NCI-H446 (cell line): ENCODE data around the gene MAGI1.
"Not testable (repeated sequence)": the region's sequence is repeated elsewhere in the genome, so short reads cannot be mapped to it uniquely, and the experiment has no call there.

Source experiments
- DNase-seq, 2 experiments: peaks; one replicate each; lab custom pipeline; 2025; lab: John Stamatoyannopoulos, UW

MAGI1 gene

DNA sequence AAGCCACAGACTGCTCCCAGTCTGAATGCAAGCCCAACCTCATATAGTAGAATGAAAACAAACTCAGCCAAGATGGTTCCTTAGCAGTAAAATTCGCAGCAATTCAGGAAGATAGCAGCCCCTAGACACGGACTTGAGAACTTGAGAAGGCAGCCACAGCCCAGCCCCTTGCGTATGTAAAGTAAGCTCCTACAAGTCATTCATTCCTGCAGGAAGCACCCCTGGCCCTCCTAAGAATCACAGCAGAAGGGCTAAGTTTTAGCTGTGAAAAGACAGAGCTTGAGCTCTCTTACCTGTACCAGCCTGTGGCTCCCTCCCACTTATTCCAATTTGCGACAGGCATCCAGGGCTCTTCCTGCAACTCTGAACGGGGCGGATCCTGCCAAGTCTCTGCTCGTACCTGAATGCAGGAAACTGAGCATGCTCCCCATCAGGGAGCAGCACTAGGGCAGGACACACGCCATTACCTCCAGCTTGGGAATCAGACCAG is 136.4 kb downstream of the MAGI1 start:
- no peak for DNase-seq

DNA sequence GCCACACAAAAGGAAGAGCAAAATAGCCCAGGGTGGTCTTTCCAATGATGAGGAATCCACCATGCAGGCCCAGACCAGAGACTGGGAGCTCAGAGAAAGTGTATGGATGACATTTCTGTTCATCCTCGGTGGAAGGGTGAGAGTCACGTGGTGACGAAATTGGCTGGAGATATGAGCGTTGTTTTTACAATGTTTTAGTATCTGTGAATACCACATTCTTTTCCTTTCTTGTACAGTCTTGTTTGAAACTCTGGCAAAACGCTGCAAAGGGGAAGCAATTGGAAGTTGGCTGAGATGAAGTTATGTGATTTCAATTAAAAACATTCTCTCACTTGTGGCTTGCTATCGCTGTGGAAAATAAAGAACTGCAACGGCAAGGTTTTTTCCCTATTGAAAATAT is 137.5 kb downstream of the MAGI1 start:
- no peak for DNase-seq

DNA sequence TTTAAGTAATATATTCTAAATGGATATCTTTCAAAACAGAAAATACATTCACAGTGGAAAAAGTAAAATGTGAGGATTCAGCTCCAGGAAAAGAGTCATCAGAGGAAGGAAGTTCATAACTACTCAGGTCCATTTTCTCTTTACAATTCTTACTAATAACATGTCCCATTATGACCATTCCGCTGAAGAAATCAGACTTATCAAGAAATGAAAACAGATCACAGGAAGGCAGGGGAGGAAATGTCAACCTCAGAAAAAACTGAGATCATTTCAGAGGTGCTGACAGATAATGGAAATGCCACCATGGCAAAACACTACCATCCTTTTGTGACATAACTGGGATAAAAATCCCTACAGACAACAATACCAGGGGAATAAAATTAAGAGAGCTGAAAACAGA is 139.5 kb downstream of the MAGI1 start:
- no peak for DNase-seq

DNA sequence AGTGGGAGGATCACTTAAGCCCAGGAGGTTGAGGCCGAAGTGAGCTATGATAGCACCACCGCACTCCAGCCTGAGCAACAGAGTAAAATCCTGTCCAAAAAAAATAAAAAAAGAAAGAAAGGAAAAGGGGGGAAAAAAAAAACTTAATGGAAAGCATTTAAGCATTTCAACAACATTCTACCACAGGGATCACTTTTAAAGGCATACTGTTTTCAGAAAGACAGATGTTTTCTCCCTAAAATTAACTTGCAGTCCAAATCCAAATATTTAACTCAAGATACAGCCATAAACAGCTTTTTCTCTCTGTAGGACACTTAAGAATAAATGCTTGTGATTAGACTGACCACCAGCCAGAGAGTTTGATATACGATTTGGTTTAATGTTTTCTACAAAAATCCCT is 141.0 kb downstream of the MAGI1 start:
- no peak for DNase-seq

DNA sequence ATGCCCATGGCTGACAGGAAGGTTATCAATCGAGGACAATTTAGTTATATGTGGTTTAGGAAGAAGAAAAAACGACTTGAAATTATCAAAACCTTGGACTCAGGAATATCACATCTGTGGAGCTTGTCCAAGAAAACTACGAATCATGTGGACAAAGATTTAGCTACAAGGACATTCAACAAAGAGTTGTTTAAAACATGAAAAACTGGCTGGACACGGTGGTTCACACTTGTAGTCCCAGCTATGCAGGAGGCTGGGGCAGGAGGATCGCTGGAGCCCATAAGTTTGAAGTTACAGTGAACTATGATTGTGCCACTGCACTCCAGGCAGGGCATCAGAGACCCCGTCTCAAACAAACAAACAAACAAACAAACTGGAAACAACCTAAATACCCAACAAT is 142.4 kb downstream of the MAGI1 start:
- no peak for DNase-seq

DNA sequence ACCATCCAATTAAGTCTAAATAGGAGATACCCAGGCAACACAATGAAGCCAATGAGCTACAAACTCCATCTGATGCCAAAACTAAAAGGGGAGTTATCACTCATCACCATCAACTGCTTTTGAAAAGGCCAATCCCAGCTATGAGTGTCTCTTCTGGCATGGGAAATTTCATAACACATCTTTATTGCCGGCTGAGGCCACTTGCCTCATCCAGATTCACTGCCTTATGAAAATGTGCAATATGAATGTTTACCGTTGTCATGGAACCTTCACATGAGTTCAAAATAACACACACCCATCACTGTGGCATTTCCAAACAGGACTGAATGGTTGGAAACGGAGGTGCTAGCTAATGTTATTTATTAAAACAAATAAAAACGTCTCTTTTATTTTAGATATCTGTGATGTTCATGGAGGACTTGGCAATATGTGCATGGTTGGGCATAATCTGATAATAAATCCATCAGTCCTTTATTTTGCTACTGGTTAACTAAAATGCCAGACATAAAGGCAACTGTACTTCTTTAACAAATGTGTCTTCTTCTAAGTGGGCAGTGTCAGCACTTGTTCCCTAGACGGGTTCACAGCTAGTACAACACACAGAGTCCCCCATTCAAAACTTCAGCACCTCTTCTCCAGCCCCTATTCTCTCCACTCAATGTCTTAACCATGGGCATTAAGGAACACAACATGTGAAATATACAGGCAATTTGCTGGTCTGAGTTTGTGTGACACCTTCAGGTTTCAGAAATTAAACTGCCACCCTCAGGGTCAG is 143.9 kb downstream of the MAGI1 start:
- no peak for DNase-seq

DNA sequence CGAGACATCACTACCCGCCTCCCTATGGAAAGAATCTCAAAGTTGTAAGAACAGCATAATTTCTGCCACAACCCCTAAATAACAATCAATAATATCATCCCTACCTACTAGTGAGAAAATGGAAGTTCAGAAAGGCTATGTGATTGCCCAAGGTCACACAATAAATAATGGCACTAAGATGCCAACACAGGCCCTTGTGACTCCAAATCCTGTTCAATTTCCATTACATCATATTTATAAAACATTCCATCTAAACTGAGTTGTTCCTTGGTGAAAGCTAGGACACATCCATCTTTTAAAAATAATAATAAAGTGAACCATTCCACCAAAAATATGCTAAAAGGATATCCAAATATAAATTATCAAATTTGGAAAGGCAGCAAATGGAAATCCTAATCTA is 144.6 kb downstream of the MAGI1 start:
- no peak for DNase-seq

DNA sequence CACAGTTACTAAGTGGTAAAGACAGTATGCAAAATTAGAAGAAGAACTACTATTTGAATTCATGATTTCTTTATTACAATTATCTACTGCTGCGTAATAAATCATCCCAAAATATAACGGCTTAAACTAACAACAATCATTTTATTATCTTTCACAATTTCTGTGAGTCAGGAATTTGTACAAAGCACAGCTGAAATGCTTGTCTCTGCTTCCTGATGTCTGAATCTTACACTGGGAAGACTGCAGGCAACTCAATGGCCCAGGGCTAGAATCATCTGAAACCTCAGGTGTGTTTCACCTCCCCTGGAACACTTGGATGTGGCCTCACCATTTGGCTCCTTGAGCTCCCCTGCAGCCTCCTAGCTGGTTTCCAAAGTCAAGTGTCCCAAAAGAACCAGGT is 145.1 kb downstream of the MAGI1 start:
- DNase-seq: no peak

DNA sequence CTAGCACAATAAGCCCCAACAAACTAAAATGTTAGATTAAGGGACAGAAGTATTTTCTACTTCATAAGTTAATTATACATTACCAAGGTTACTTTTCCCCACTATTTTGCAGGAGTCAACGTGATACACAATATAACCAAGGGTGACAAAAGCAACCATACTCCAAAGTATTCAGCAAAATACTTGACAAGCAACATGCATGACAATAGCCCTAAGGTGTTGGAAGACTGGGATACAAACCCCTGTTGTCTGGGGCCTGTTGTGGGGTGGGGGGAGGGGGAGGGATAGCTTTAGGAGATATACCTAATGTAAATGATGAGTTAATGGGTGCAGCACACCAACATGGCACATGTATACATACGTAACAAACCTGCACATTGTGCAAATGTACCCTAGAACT is 147.2 kb downstream of the MAGI1 start:
- DNase-seq: not testable (repeated sequence)

DNA sequence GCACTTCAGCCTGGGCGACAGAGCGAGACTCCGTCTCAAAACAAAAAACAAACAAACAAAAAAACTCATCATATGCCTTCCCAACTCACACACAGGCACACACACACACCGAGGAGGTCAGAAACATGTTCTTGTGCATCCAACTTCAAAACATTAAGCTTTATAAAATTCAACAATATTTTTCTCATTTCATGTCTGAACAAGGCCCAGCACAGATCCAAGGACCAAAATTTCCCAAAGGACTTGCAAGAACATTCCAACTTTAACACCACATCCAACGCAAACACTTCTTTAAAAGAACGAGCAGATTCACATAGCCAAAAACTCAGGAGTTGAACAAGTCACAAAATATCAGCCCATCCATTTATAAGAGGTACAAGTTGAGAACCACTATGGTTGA is 148.4 kb downstream of the MAGI1 start:
- DNase-seq: no peak

DNA sequence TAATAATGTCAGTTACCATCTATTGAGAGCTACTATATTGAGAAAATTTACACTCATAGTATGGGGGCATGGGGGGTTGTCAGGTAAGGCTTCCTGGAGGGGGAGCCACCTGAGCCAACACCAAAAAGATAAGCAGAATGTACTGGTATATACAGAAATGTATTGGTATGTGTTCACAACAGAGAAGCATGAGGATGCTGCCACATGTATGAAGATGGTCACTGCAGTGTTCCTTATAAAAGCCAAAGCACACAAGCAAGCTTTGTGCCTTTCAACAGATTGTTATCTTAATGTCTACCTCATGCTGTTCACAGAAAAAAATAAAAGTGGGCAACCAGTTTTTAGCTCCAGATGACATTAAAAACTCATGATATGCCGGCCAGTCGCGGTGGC is 149.0 kb downstream of the MAGI1 start:
- no peak for DNase-seq

DNA sequence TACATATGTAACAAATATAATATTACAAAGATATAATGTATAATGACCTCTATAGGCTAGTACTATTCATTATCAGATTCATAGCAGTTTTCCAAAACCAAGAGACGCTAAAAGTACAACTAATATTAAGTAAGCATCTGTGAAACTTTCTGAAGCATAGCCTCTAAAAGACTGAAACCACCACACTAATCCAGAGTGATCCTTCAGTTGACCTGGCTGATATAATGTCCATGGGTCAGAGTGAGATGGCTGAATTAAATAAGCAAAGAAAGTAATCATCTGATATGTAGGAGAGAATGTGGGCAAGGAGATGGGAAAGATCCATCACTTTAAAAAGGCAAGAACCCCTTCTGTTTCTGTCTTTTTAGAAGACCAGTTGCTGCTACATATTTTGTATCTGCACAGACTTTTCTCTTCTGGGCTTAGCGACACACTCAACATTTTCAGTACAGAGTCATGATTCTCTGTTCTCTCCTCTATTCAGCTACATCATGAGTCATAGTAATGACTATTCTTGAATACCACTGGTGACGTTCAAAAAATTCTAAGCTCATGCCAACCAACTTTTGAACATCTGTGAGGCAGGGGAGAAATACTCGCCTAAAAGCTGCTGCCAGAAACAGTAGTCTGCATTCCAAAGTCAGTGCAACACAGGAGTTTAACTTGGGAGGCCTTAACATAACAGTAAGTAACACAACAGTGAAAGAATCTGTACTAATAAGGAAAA is 149.6 kb downstream of the MAGI1 start:
- no peak for DNase-seq

DNA sequence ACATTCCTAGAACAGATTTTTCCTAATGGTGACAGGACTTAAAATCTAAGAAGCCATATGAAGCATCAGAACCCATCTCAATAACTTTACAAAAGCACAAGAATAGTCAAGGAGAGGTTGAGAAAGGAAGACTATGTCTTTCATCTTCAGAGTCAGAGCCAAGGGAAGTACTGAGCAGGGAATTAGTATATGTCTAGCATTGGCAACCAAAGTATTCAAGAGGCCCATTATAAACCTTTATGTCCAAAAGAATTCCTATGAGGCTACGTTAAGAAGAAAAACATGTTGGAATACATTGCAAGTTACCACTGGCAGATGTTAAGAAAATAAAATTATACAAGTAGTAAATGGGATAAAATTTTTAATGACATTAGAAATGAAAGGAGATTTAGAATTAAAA is 150.5 kb downstream of the MAGI1 start:
- no peak for DNase-seq

DNA sequence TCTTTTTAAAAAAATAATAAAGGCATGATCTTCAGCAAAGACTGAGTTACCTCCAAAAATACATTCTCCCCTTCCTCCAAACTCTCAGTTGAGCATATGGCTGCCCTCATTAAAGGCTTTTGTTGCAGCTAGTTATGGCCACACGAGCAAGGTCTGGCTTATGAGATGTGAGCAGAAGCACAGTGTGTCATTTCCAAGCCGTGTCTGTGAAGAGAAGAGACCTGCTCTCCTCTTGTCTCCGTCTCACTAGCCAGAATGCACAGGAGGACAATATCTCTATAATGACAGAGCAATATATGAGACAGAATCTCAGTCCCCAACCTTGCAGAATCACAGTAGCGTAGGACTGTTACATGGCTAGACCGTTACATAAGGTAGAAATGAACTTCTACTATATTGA is 152.3 kb downstream of the MAGI1 start:
- DNase-seq: no peak

DNA sequence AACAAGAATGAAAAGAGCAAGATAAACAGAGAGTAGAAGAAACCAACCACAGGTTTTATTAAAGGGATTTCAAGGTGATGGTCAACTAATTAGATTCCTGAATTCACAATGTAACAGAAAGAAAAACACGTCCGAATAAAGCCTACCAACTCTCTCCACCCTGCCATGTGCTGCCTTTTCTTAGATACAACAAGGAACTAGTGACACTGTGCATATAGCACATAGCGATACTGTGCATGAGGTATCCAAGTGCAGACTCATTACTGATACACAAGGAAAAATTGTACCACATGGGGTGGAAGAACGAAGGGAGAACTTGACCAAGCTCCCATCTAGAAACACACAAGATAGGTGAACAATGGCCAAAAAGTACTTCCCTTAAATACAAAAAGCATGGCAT is 154.6 kb downstream of the MAGI1 start:
- DNase-seq: no peak

DNA sequence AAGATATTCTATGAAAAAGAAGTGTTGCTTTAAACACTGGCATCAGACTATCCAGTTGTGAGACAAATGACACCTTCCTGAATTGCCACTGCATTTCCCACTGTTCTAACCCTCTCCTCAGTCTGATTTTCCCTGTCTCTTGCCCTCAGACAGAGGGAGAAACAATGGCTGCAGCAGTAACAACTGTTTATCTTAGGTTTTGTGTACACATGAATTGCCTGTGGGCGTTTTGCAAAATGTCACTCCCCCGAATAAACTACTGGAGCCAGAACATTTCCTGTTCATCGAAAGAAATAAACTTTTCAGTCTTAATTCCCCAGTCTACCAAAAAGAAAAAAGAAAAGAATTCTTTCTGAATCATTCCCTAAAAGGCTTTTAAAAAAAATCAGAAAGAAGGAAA is 155.1 kb downstream of the MAGI1 start:
- no peak for DNase-seq

DNA sequence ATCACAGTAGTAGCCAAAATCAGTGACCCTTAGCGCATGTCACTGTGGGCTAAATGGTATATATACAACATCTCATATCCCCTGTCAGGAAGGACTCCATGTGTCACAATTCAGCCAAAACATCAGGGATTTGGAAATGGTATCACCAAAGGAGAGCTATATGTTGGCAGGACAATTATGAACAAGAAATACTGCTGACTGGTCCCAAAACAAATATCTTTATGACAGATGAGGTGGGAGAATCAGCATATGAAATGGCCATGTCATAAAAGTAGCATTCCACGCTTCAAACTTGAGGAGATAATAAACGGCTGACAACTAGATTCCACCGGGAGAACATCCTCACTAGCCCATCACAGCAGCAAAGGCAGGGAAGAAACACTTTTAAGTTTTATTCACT is 158.4 kb downstream of the MAGI1 start:
- DNase-seq: no peak

DNA sequence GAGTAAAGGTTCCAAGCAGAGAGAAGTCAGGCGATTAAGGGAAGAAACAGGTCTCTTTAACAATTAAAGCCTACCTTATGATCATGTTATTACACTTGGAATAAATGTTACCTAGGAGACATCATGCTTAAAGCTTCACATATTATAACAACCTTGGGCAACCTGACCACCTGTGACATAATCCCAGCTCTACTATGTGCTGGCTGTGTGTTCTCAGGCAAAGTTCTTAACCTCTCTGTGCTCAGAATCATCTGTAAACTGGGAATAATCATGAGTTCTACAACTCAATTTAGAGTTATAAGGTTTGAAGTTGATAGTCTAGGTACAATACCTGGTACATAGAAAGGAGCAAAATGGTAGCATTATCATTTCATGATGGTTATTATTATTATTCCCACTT is 159.3 kb downstream of the MAGI1 start:
- no peak for DNase-seq

DNA sequence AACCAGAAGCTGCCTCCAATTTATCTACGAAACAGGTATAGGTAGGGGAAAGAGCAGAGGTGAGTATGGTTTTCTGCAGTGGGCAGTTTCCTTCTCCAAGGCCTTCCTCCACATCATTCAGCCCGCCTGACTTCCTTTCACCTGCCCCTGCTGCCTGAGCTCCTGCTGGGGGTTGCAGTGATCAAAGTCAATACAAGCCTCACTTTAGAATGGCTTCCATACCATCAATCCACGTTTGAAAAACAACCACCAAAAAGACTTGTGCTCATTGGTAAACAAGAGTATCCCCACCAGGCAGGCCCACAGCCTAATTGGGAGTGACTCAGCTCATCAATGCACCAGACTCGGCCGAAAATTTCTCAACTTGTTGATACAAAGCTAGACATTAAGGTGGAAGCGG is 159.9 kb downstream of the MAGI1 start:
- no peak for DNase-seq

DNA sequence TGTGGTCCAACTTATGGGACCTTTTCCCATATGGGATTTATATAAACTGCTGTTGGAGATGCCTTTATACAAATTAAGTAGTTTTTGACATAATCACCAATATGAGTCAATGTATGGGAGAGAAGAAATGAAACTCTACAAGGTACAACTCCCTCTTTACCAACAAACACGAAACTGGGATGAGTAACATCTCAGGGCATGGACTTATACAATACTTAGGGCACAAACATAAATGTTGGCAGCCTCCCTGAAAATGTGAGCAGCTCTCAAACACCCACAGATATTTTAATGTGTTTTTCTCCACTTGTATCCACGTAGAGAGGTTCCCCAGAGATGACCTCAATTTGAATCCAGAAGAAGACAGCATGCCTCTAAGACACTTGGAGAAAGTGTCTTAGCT is 161.6 kb downstream of the MAGI1 start:
- no peak for DNase-seq

DNA sequence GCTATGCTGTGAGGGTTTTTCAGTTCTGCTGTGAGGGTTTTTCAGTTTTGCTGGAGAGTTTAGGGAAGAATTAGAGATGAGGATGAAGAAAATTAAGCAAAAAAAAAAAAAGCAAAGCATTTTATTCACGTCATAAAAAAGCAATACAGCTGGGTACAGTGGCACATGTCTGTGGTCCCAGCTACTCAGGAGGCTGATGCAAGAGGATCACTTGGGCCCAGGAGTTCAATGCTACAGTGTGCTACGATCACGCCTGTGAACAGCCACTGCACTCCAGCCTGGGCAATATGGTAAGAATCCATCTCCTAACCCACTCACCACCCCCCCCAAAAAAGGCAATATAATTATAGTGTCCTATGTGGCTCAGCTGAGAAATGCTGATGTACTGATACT is 162.7 kb downstream of the MAGI1 start:
- no peak for DNase-seq

DNA sequence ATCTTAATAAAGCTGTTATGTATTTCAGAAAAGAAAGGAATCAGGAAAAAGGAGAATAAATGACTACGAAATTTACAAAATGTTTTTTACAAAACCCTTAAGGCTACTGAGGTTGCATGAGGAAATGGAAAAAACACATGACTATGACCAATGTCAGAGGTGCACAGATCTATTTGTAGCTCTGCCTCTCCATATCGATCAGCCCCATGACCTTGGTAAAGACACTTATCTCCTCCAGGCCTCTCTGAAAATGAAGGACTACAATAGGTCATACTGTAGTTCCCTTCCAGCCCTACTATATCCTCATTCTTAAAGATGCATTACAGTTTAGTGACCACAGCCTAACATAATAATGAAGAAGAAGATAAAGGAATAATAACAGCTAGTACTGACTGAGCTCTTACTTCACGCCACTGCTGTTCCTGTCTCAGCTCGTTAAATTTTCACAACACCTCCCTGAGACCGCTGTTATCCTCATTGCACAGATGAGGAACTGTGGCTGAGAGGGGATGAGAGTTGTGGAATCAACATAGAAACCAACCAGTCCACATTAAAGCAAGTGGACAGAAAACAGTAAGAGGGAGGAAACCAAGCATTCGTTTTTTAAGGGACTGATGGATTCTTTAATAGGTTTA is 163.2 kb downstream of the MAGI1 start:
- DNase-seq: no peak

DNA sequence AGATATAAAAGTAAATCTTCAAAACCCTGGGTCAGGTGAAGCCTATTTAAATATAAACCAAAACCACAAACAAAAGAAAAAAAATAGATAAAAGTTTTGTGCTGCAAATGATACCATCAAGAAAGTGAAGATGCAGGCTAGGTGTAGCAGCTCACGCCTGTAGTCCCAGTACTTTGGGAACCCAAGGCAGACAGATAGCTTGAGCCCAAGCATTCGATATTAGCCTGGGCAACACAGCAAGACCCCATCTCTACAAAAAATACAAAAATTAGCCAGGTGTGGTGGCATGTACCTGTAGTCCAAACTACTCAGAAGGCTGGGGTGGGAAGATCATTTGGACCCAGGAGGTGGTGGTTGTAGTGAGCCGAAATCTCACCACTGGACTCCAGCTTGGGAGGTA is 164.8 kb downstream of the MAGI1 start:
- no peak for DNase-seq
